Putamen (tissue), 1 donor: Measurements from ENCODE around the gene CC2D1B.

Source experiments
- DNase-seq: peaks from one replicate; pipeline ENCODE4 v3.0.0-alpha.2; 2016; ENCODE audit warnings: low spot score

CC2D1B gene

DNA sequence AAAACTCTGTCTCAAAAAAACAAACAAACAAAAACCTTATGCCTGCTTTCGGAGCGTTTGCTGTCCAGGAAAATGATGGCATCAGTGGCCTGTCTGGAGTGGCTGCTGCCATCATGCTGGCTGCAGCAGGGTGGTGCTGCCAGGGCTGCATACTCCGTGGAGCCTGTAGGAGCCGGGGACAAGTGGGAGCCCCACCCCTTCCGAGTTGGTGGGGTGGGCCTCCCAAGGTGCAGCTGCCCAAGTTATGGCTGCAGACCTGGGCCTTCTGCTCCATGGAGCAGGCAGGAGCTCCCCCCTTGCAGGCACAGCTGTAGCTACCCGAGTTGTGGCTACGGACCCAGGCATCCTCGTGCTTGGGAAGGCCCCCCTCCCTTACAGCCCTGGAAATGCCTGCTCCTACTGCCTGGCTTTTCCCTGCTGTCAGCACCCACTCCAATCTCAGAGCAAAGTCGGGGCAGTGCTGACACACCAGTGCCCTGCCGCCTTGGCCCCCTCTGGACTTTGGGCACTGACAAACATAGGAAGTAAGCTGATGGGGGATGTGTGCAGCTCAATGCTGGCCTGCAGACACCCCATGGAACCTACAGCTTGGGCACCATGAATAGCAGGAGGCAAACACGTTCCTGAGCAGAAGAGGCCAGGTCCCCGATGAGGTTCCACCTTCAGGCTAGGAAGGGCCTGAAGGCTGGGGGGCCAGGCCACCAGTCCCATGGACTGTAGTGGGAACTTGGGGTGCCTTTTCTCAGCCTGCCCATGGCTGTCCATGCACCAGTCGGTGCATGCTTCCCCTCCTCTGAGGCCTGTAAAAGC, 60.4 kb downstream of the CC2D1B start:
- no peak for DNase-seq
